ENCODE measurements around the gene DHTKD1.

DNA sequence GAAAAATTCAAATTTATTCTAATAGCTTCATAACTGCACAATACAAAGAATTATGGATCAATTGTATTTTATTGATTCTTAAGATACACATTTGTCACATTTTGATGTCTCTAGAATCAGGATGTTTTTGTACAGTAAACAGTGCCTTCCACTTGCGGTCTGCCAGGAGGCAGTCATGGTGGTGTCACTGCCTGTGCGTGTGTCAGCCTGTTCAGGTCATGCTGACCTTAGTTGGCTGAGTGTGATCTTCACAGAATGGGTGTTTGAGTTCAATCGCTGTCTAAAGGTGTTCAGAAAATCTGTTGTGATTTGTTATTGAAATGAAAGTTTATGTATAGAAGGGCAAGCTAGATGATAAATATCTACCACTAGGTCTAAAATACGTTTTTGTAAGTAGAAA is 81.4 kb downstream of the DHTKD1 start:
- TF ChIP-seq CTCF (conservative IDR thresholded peaks at IDR 0.05; ENCODE audit: low read depth, low read length) (no peak), EZH2 (IDR thresholded peaks at IDR 0.05; ENCODE audit: low read length, unreplicated experiment) (no peak)
